B cell (primary cell): Measurements from ENCODE around the gene HPX. TPM values are rescaled to one million over a fixed set of nuclear protein-coding genes. Genes with fewer than 3 reads are reported as not detected.

Experiments
- ATAC-seq: fragments of 200-7000 bp; cut with Tn5 transposase; one replicate; pipeline ENCODE4 v1.10.0; 2021; ENCODE audit warnings: low read depth, mild to moderate bottlenecking, moderate number of reproducible peaks, moderate library complexity
- CTCF ChIA-PET: fragments of 350-600 bp; sonication (Branson Sonifier 250); formaldehyde crosslinking; loops from one replicate; lab custom pipeline; 2021; ENCODE audit warnings: antibody characterized with exemption, inconsistent platforms; lab: Charles Lee
- POLR2A ChIA-PET: fragments of 350-600 bp; sonication (Branson Sonifier 250); formaldehyde crosslinking; loops from one replicate; lab custom pipeline; 2021; ENCODE audit warnings: antibody characterized with exemption; lab: Charles Lee
- DNase-seq: peaks from one replicate; pipeline ENCODE4 v3.0.0; 2013
- H2AFZ ChIP-seq: 2 replicates; pipeline ENCODE4 v1.6.1; 2012; ENCODE audit warnings: mild to moderate bottlenecking, low read depth, low read length; ENCODE audit not compliant: insufficient read depth, poor library complexity, severe bottlenecking
- H3K27ac ChIP-seq, 2 donors: 1 replicate in 1 of 2; 2 replicates in 1 of 2; pipeline ENCODE4 v1.5.1; 2012 to 2013; ENCODE audit warnings: low read length in 2 of 2, mild to moderate bottlenecking in 2 of 2, moderate library complexity in 1 of 2
- H3K27me3 ChIP-seq, 4 experiments: fragments of 200-600 bp in 1 of 4; sonication (generic) in 1 of 4; replicated peaks in 1 of 4; 1 replicate in 2 of 4; 2 replicates in 2 of 4; pipeline versions ENCODE4 v1.6.1 to v1.7.0; 2013 to 2016; ENCODE audit warnings: low read length in 3 of 4, mild to moderate bottlenecking in 2 of 4, mixed read lengths in 1 of 4, moderate library complexity in 1 of 4; ENCODE audit not compliant: insufficient read depth in 4 of 4, control insufficient read depth in 3 of 4; ENCODE audit errors: control extremely low read depth in 1 of 4
- H3K36me3 ChIP-seq, 2 experiments: replicated peaks in 1 of 2; 1 replicate in 1 of 2; 2 replicates in 1 of 2; pipeline versions ENCODE4 v1.6.1 to v1.7.1; 2013; ENCODE audit warnings: low read length in 1 of 2; ENCODE audit not compliant: insufficient read depth in 2 of 2, control insufficient read depth in 1 of 2; ENCODE audit errors: control extremely low read depth in 1 of 2, extremely low read depth in 1 of 2
- H3K4me1 ChIP-seq, 2 donors: fragments of 200-600 bp in 1 of 2; sonication (generic) in 1 of 2; 1 replicate in 1 of 2; 2 replicates in 1 of 2; pipeline versions ENCODE4 v1.5.1 to v1.6.1; 2013 to 2017; ENCODE audit warnings: low read length in 2 of 2; ENCODE audit not compliant: control insufficient read depth in 2 of 2, insufficient read depth in 2 of 2
- H3K4me2 ChIP-seq: replicated peaks from 2 replicates; pipeline ENCODE3; 2012; ENCODE audit warnings: mild to moderate bottlenecking, low read depth, low read length; ENCODE audit not compliant: poor library complexity, severe bottlenecking
- H3K4me3 ChIP-seq, 5 experiments: fragments of 200-600 bp in 1 of 5; sonication (generic) in 1 of 5; 1 replicate in 3 of 5; 2 replicates in 2 of 5; pipeline versions ENCODE4 v1.5.1 to v1.7.0; 2011 to 2016; ENCODE audit warnings: low read length in 4 of 5, mild to moderate bottlenecking in 4 of 5, low read depth in 2 of 5, control low read depth in 1 of 5, moderate library complexity in 1 of 5; ENCODE audit not compliant: insufficient read depth in 1 of 5; ENCODE audit errors: control extremely low read depth in 1 of 5, extremely low read depth in 1 of 5
- H3K79me2 ChIP-seq: fragments of 200-600 bp; sonication (generic); one replicate; pipeline ENCODE4 v1.6.0; 2016; ENCODE audit warnings: low read length; ENCODE audit not compliant: control insufficient read depth, insufficient read depth
- H3K9ac ChIP-seq: fragments of 200-600 bp; sonication (generic); 2 replicates; pipeline ENCODE4 v1.6.1; 2017; ENCODE audit warnings: mild to moderate bottlenecking, low read length, moderate library complexity
- H3K9me3 ChIP-seq, 3 donors: one replicate each; pipeline versions ENCODE4 v1.6.1 to v1.7.1; 2013; ENCODE audit warnings: low read length in 2 of 3; ENCODE audit not compliant: control insufficient read depth in 2 of 3, insufficient read depth in 1 of 3; ENCODE audit errors: control extremely low read depth in 1 of 3
- H4K20me1 ChIP-seq: 2 replicates; pipeline ENCODE4 v1.6.0; 2012; ENCODE audit warnings: mild to moderate bottlenecking, low read length; ENCODE audit not compliant: insufficient read depth, control insufficient read depth, poor library complexity, severe bottlenecking
- H3K27ac Mint-ChIP-seq: one replicate; pipeline ENCODE4 v1.8.0; 2021; ENCODE audit warnings: mixed read lengths
- H3K27me3 Mint-ChIP-seq: one replicate; pipeline ENCODE4 v1.8.0; 2021; ENCODE audit warnings: mixed read lengths
- H3K4me1 Mint-ChIP-seq: one replicate; pipeline ENCODE4 v1.8.0; 2021; ENCODE audit warnings: mixed read lengths
- H3K4me3 Mint-ChIP-seq: one replicate; pipeline ENCODE4 v1.8.0; 2021; ENCODE audit warnings: mixed read lengths
- H3K9me3 Mint-ChIP-seq: one replicate; pipeline ENCODE4 v1.8.0; 2022; ENCODE audit warnings: mixed read lengths; ENCODE audit not compliant: insufficient read depth
- CTCF ChIP-seq: fragments of 200-600 bp; IDR thresholded peaks from one replicate; pipeline ENCODE4 v1.8.0; 2022; ENCODE audit warnings: antibody characterized with exemption, mild to moderate bottlenecking
- EZH2 ChIP-seq: IDR thresholded peaks from 2 replicates; pipeline ENCODE4 v1.6.1; 2012; ENCODE audit warnings: borderline replicate concordance, low read depth, mild to moderate bottlenecking, moderate library complexity, low read length; ENCODE audit not compliant: insufficient read depth, poor library complexity, severe bottlenecking
- WGBS: methylation state at CpG from one replicate; pipeline ENCODE4 v1.1.5; 2013; ENCODE audit warnings: missing lambda C conversion rate; ENCODE audit not compliant: insufficient coverage; 5-methylcytosine and 5-hydroxymethylcytosine counted together
- intact Hi-C: fragments of 100-400 bp; cut with micrococcal nuclease; formaldehyde crosslinking; loops from one replicate; pipeline ENCODE4 v1.10.0; 2022
- polyA plus RNA-seq: library from polyadenylated mRNA; depleted of rRNA; stranded (reverse); fragments of >200 nt; gene quantifications from 2 replicates; pipeline ENCODE4 v1.2.3, GENCODE V29; 2012
- total RNA-seq, 2 donors: library from RNA; stranded (reverse); fragments of 120-200 nt in 1 of 2; gene quantifications; 1 replicate in 1 of 2; 2 replicates in 1 of 2; pipeline versions ENCODE4 v1.2.3 to v1.2.4, GENCODE V29; 2013 to 2022

HPX gene
- total and polyA plus RNA-seq, 2 donors (not counting 1 experiment from before 2014, with no cell fraction given) = 0.64 to 1.1 TPM

- Histone ChIP-seq H3K9ac (no peak overlapping the region), H3K27me3 (peaks cover 0 to 11% (median 10%) of the 10 kb centered on the region in 4 experiments), H3K4me2 (no peak overlapping the region), H3K27ac (no peak overlapping the region), H3K36me3 (no peaks in the 10 kb centered on the region), H3K79me2 (no peaks in the 10 kb centered on the region), H3K9me3 (no peaks in the 10 kb centered on the region), H3K4me3 (no peak overlapping the region), H3K4me1 (no peaks in the 10 kb centered on the region), H2AFZ (no peak overlapping the region), H4K20me1 (no peaks in the 10 kb centered on the region)
- POLR2A ChIA-PET = no interaction called here
- H3K27ac Mint-ChIP-seq = no peak overlapping the region
- H3K9me3 Mint-ChIP-seq = no peaks in the 10 kb centered on the region
- DNase-seq (no peak), ATAC-seq (no peak)
- peaks cover 31% of the 10 kb centered on the region for H3K27me3 Mint-ChIP-seq
- no peak for TF ChIP-seq CTCF
- no peak for TF ChIP-seq EZH2
- intact Hi-C loops = no loop called here
- CTCF ChIA-PET = interaction anchor here (1.3 to 2.4 kb wide), 4 partner anchors 10 to 49 kb away, joined by 4 to 12 read pairs (median 5); no protein-coding TSS in a partner anchor
- no peak overlapping the region for H3K4me3 Mint-ChIP-seq
- no peaks in the 10 kb centered on the region for H3K4me1 Mint-ChIP-seq
Measured at GRCh38 chr11:6427516-6427915, 13.3 kb downstream of the HPX start.

- Mint-ChIP-seq H3K4me3 (no peak overlapping the region), H3K27me3 (peaks cover 40% of the 10 kb centered on the region), H3K27ac (no peak overlapping the region), H3K9me3 (no peaks in the 10 kb centered on the region), H3K4me1 (peaks cover 7% of the 10 kb centered on the region)
- ChIA-PET POLR2A (no interaction called here), CTCF (interaction anchor here (1.3 to 6.0 kb wide), 2 partner anchors 23 to 42 kb away, joined by 9 to 29 read pairs; no protein-coding TSS in a partner anchor)
- Histone ChIP-seq H3K9me3 (no peaks in the 10 kb centered on the region), H3K27me3 (peaks cover 0 to 11% (median 9%) of the 10 kb centered on the region in 4 experiments), H3K9ac (no peak overlapping the region), H4K20me1 (no peaks in the 10 kb centered on the region), H3K4me2 (no peak overlapping the region), H3K79me2 (peaks cover 9% of the 10 kb centered on the region), H3K4me1 (peaks cover 20 to 21% of the 10 kb centered on the region in 2 donors), H2AFZ (no peak overlapping the region), H3K36me3 (no peaks in the 10 kb centered on the region), H3K4me3 (no peak overlapping the region), H3K27ac (no peak overlapping the region)
- WGBS = 82% methylated on average over 2 of the region's 3 CpGs
- intact Hi-C loops = no loop called here
- ATAC-seq (no peak), DNase-seq (no peak)
- TF ChIP-seq EZH2 (no peak), CTCF (no peak)
Measured at GRCh38 chr11:6420677-6421076, 20.1 kb downstream of the HPX start.
